Hypothalamus (tissue), 51 donors: ENCODE data around the gene BCL2L11.

ENCODE experiments used
- DNase-seq, 51 donors: peaks; one replicate each; lab custom pipeline; 2025; lab: John Stamatoyannopoulos, UW

Gene BCL2L11

GRCh38 chr2:111117598-111118480, 2.9 kb upstream of the BCL2L11 start:
- peak in 3 of 51 donors; percentile 13 to 48 (median 20) for DNase-seq

GRCh38 chr2:111118481-111118980, 2.2 kb upstream of the BCL2L11 start:
- DNase-seq = no peak

GRCh38 chr2:111118981-111119821, 1.5 kb upstream of the BCL2L11 start:
- no peak for DNase-seq

- DNase-seq = no peak
Observed at GRCh38 chr2:111119822-111120252, 877 bp upstream of the BCL2L11 start.

- peak in 9 of 51 donors; percentile 24 to 65 (median 43) for DNase-seq
Observed at GRCh38 chr2:111121028-111121827, 514 bp downstream of the BCL2L11 start.

GRCh38 chr2:111121828-111122630, 1.3 kb downstream of the BCL2L11 start:
- peak in 50 of 51 donors; percentile 26 to 89 (median 76) for DNase-seq

GRCh38 chr2:111122631-111123421, 2.1 kb downstream of the BCL2L11 start:
- DNase-seq = peak in 48 of 51 donors; percentile 5 to 74 (median 58)

- no peak for DNase-seq
Observed at GRCh38 chr2:111123751-111124150, 3.0 kb downstream of the BCL2L11 start.

GRCh38 chr2:111126581-111126980, 5.9 kb downstream of the BCL2L11 start:
- DNase-seq = no peak

GRCh38 chr2:111127351-111127750, 6.6 kb downstream of the BCL2L11 start:
- DNase-seq = no peak

GRCh38 chr2:111128096-111128495, 7.4 kb downstream of the BCL2L11 start:
- DNase-seq = no peak

- DNase-seq = no peak
Observed at GRCh38 chr2:111133603-111134002, 12.9 kb downstream of the BCL2L11 start.

GRCh38 chr2:111134055-111134454, 13.3 kb downstream of the BCL2L11 start:
- DNase-seq = no peak

GRCh38 chr2:111135237-111135909, 14.7 kb downstream of the BCL2L11 start:
- no peak for DNase-seq

- no peak for DNase-seq
Observed at GRCh38 chr2:111135910-111136297, 15.2 kb downstream of the BCL2L11 start.

- no peak for DNase-seq
Observed at GRCh38 chr2:111138839-111139238, 18.1 kb downstream of the BCL2L11 start.

GRCh38 chr2:111139637-111140317, 19.1 kb downstream of the BCL2L11 start:
- DNase-seq = no peak

- DNase-seq = no peak
Observed at GRCh38 chr2:111140815-111141214, 20.1 kb downstream of the BCL2L11 start.
